Occipital lobe (tissue), 2 donors: ENCODE measurements around the gene OPTC. TPM values are rescaled to one million over a fixed set of nuclear protein-coding genes. Genes with fewer than 3 reads are reported as not detected.
"Not testable (repeated sequence)": the region's sequence is repeated elsewhere in the genome, so short reads cannot be mapped to it uniquely, and the experiment has no call there.

Experiments used
- DNase-seq: peaks from one replicate; lab custom pipeline; 2025; lab: John Stamatoyannopoulos, UW
- total RNA-seq: library from RNA; depleted of rRNA; stranded (reverse); fragments of >200 nt; gene quantifications from one replicate; pipeline ENCODE4 v1.2.3, GENCODE V29; 2014

OPTC gene
- total RNA-seq, 1 donor from 2014 or later = not detected

DNA sequence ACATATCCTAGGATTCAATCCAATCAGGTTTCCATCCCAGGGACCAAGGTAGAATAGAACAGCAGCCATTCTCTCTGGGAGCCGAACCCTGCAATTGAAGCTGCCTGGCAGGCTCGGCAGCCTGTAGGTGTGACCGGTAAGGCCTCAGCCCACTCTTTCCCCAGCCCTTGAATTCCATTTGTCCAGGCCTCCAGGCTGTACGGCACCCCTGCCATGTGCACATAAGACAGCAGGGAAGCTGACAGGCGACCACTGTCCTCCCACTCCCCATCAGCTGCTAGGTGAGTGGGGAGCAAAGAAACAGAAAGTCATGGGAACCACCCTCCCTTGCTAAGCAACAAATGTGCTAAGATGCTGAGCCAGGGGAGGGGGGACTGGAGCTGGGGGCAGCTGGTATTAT is 23.0 kb downstream of the OPTC start:
- no peak for DNase-seq

DNA sequence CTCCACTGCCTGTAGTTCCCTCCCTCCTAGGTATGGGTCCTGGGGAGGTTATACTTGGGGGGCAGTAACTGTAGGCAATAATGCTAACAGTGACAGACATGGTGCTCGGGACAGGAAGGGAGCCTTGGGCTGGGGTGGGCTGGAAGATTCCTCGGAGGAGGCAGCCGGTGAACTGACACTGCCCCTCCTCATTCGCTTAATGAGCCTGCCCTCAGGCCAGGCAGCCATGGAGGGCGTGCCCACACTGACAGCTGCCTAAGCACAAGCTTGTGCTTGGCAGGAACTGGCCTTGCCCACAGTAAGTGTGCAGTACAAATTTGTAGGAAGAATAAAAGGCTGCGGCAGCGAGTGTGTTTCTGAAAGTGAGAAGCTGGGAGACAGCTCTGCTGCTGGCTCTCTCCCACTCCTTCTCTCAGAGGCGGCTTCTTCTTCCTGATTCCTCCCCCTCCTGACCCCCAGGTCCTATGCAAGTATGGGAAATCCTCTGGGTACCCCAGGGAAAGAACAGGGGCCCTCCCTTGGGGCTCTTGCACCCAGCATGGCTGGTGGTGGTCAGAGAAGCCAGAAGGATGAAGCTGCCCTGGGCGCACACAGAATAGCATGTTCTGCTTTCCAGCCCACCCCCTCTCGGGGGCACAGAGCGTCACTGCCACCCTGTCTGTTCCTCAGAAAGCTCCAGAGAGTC is 23.6 kb downstream of the OPTC start:
- no peak for DNase-seq

DNA sequence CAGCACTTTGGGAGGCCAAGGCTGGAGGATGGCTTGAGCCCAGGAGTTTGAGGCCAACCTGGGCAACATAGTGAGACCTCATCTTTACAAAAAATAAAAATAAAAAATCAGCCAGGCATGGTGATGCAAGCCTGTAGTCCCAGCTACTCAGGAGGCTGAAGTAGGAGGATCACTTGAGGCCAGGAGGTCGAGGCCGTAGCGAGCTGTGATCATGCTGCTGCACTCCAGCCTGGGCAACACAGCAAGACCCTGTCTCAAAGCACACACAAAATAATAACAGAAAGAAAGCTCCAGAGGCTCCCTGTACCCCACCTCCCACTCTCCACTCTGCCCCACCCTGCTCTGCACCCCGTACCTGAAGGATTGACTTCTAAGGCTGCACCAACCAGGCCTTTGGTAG is 24.2 kb downstream of the OPTC start:
- not testable (repeated sequence) for DNase-seq

DNA sequence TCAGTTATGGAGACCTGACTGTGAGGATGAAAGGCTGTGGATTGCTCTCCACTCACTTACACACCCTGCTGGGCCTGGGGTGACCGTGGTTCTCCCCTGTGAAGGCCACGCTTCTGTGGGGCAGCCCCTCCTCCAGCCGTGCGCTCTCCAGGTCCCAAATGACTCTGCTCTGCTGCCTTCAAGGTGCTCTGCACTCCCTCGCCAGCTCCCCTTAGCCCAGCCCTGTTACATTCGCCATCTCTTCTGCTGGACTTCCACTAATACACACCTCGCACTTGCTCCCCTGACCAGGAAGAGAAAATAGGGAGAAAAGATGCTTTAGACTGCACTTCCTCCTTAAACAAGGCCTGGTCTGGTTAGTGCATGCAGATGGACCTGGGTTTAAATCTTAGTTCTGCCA is 24.6 kb downstream of the OPTC start:
- no peak for DNase-seq

DNA sequence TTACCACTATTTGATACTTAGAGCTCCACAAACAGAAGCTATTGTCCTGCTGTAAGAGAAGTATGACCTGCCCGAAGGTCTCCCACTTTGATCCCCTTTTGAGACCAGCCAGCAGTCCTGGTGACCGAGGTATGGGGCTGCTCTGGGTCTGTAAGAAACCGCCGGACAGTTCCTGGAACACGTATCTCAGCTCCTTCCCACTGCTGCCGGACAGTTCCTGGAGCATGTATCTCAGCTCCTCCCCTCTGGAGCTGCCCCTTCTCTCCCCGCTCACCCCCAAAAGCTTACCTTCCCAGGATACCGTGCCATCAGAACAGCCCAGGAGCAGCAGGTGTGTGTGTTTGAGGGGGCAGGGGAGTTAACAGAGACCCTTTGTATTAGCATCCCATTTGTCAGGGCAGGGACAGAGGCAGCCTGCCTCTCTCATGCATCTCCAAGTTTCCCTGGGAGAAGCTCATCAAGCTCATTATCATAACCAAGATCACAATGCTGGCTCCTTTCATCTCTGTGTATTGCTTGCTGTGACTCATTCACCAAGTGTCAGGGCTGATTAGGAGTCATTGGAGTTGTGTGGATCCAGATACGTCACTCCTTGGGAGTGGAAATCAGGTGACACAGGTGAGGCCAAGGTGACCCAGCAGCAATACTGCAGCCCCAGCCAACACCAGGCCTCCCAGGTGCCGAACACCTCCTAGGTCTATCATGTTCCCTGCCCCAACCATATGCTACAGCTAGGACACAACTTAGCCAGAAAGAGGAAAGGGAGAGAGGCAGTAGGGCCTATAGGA is 25.3 kb downstream of the OPTC start:
- DNase-seq = no peak

DNA sequence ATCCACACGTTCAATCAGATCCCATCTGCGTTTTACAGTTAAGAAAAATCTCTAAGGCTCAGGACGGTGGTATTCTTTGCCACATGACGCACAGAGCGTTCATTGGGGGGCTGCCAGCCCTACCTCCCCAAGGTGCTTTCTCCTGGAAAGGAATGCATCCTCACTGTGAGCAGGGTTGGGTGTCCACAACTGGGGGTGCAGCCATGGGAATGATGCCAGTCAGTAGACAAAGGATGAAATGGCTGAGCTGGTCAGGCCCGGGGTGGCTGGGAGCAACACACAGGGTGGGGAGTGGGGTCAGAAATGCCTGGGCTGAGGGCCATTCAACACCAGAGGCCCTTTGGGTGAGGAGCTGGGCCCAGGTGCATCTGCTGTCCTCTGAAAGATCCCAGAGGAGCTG is 25.9 kb downstream of the OPTC start:
- no peak for DNase-seq

DNA sequence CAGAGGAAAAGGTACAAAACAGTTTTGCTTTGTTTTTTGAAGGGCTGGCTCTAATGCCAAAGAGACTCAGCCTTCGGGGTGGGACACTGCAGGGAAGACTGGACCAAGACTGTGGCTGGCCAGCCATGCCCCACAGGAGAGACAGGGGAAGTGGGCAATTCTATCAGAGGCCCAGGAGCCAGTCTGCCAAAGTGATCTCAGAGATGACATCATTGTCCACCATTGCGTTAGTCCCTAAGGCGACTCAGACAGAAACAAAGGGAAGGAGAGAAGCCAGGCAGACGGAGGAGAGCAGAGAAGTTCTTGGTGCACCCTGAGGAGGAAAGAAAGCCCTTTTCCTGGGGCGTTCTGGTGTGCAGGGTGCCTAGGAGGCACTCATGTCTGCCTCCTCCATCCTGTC is 26.4 kb downstream of the OPTC start:
- DNase-seq = no peak

DNA sequence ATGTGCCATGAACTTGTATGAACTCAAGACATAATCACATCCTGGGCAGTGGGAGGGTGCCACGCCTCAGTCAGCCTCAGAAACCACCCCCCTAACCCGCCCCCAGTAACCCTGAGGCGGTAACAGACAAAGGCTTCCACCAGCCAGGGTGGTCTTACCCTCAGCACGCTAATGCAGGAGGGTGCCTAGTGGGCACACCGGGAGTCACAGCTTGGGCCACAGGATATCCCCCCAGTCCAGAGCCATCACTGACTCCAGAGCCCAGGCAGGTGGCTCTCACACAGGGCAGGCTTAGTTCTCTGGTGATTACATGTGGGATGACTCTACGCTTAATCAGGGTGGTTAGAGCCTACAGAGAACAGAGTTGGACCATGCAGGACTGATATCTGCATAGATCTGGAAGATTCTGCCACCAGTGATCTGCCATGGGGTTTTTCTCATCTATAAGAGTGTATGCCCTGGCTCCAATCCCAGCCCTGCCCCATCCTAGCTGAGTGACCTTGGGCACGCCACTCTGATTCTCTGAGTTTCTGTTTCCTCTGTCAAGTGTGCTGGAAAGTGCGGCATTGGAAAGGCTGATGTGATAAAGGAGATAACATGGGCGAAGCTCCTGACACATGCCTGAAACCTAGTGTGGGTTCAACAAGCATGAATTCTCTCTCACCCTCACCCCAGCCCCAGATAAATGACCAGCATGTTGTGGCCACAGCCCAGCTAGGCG is 27.3 kb downstream of the OPTC start:
- DNase-seq = no peak

DNA sequence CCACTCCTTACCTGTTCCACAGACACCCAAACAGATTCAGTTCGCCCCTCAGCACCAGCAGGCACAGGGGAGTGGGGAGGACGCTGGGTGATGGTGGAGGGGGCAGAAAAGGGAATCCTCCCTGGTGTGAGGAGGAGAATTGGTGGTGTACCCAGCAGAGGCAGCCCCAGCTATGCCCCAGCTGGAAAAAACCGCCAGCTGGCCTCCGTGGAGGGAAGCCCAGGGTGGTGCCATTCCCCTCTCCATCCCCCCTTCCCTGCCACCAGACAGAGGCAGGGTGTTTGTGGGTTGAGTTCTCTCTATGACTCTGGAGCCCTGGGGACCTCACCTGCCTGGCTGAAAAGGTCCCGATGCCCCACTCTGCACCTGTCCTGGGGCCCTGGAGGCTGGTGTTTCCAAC is 27.9 kb downstream of the OPTC start:
- no peak for DNase-seq

DNA sequence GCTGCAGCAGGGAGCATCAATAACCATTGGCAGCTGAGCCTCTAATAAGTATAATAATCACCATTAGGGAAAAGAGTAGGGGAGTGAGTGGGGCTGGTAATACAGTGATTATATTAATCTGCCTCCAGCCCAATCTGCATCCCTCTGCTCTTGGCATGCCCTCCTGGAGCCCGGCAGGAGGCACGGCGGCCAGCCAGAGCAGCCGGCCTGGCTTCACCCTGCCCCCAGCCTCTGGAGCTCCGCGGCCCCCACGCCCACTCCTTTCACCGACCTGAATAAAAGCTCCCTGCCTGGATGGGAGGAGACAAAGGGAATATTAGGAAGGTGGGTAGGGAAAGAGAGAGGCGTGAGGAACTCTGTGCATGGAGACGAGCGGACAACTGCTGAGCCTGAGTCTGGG is 28.3 kb downstream of the OPTC start:
- DNase-seq = no peak

DNA sequence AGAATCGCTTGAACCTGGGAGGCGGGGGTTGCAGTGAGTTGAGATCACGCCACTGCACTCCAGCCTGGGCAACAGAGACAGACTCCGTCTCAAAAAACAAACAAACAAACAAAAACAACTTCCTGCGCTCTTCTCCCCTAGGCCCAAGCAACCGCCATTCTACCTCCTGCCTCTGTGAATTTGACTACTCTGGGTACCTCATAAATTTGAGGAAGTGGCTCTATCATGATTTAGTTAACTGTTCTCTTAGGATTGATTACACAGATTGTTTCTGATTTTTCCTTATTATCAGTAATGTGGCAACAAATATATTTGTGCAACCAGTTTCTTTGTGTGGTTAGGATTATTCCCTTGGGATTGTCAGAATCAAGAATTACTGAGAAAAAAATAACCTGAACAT is 29.7 kb downstream of the OPTC start:
- no peak for DNase-seq

DNA sequence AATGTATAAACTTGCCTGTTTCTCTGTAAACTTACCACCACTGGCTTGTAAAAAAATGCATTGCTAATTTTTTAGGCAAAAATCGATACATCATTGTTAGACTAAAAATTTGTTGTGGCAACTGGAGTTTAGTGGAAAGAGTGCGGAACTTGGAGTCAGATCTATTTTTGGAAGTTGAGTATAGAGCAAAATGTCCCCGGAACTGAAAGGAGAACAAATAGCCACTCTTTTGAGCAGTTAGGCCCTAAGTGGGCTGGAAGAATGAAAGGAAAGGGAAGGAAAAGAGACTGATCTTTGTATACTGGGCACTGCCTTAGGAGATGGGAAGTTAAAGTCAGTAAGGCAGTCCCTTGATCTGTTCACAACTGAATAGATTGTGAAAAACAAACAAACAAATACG is 30.2 kb downstream of the OPTC start:
- no peak for DNase-seq

DNA sequence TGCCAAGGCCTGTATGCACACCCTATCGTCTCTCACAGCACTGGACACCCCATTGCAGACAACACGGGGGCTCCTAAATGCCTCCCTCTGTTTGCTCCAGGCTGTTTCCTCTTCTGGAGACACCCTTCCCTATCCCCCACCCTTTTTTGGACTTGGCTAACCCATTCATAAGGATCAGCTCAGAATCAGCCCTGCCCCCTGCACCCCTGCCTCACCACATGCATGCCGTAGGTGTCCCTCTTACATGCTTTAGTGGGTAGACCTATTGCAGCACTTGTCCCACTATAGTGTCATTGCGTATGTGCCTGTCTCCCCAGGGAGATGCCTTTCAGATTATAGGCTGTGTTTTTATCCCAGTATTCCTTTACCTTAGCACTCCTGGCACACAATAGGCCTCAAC is 30.9 kb downstream of the OPTC start:
- DNase-seq = no peak

DNA sequence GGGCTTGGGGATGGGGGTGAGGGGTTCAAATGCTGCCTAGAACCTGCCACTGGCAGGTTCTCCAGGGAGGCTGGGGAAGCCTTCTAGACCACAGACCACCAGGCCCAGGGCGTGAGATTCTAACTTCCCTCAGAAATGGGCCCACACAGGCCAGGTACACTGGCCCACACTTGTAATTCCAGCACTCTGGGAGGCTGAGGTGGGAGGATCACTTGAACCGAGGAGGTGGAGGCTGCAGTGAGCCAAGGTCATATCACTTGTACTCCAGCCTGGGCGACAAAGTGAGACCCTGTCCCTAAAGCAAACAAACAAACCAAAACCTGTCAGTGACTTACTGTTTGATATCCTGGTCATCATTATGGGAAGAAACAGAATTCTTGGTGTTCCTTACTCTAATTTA is 31.7 kb downstream of the OPTC start:
- DNase-seq = no peak

DNA sequence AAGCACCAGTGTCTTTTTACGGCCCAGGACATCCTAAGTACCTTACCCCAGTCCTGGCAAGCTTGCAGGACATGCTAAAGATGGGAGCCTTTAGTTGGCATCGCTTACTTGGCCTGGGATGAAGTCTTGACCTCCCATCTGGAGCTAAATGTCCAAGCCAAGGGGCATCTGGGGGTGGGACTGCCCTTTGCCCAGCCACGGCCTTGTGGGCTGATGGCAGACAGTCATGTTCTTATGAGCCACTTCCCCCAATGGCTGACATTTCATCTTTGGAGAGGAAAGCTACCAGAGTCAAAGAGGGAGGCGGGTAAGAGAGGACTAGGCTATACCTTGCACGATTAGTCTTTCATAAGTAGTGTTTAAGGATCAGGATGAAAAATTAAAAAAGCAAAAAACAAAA is 32.2 kb downstream of the OPTC start:
- no peak for DNase-seq

DNA sequence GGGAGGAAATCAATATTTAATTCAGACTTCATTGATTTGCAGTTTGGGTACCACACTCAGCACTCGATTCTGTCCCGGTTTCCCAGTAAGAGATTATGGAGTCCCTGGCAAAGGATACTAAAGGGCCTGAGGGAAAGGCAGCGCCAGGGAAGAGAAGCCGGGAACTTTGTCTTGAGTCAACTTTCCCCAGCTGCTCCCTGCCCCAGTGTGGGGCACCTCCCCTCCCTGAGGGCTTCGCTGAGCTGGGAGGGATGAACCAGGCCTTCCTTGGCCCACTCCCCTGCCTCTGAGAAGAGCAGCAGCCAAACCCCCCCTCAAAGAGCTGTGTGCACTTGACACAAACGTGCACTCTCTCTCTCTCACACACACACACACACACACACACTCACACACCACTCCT is 32.6 kb downstream of the OPTC start:
- no peak for DNase-seq

DNA sequence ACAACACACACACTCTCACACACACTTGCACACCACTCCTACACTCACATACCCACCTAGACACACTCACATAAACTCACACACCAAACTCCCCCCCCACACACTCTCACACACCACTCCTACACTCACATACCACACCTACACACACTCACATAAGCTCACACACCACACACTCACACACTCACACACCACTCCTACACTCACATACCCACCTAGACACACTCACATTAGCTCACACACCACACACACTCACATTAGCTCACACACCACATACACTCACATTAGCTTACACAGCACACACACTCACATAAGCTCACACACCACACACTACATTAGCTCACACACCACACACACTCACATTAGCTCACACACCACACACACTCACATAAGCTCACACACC is 33.1 kb downstream of the OPTC start:
- DNase-seq = no peak

DNA sequence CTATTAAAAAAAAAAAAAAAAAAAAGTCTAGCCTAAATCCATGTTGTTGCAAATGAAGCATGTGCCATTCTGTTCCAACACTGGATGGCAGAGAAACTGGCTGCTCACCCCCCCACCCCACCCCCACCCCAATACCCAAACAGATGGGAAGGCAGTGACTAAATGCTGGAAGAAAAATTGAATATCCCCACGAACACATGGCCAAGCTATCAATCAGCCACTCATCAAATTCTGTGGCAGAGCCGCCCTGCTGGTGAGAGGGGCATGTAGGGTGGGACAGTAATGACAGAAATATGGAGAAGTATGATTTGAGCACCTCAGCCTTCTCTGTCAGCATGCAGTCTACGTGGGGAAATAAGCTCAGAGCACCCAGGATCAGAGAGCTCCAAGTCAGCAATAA is 34.1 kb downstream of the OPTC start:
- no peak for DNase-seq

DNA sequence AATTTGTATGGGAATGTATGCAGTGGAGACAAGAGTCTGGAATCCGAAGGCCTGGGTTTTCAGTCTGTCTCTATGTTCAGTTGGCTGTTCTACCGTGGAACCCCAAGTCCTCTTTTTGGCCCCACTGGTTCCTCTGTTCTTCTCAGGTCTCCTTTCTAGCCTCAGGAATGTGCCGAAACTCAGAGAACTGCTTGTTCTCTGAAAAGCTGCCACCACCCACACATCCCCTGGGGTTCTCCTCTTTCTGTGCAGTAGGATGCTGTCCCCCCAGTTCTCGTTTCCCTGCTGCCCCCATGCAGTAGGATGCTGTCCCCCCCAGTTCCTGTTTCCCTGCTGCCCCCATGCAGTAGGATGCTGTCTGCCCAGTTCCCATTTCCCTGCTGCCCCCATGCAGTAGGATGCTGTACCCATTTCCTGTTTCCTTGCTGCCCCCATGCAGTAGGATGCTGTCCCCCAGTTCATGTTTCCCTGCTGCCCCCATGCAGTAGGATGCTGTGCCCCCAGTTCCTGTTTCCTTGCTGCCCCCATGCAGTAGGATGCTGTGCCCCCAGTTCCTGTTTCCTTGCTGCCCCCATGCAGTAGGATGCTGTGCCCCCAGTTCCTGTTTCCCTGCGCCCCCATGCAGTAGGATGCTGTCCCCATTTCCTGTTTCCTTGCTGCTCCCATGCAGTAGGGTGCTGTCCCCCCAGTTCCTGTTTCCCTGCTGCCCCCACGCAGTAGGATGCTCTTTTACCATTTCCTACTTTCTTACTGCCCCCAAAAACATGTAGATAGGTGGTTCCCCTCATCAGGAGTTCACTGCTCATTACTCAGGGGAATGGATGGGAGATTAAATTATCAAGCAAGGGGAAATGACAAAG is 35.3 kb downstream of the OPTC start:
- no peak for DNase-seq

DNA sequence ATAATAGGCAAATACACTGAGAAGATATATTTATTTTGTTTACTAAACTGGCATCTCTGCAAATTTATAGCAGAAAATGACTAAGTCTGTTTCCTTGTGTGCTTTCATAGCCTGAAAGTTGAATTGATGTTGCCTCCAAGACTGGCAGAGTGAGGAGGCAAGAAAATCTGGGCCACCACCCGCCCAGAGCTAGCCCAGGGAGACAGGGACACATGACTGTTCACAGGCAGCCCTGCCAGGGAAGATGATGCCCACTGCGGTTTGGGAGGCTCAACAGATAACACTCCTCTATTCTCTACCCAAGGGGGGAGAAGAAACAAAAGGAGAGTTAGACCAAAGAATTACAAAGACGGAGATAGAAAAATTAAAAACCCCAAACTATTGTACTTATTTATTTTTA is 37.1 kb downstream of the OPTC start:
- DNase-seq = no peak

DNA sequence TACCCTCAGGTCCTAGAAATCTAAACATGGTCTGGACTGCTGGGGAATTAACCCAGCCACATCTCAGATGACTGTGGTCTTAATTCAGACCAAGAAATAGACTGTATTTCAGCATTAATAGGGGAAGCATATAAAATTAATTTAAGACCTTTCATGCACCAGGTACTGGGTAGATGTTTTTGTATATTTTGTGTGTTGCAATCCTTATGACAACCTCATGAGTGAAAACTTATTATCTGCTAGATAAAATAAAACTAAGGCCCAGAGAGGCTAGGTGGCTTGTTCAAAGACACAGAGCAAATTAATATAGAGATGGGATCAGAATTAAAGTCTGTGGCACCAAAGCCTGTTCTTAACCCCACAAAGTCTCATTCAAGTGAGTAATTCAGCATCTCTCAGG is 40.1 kb downstream of the OPTC start:
- DNase-seq = no peak

DNA sequence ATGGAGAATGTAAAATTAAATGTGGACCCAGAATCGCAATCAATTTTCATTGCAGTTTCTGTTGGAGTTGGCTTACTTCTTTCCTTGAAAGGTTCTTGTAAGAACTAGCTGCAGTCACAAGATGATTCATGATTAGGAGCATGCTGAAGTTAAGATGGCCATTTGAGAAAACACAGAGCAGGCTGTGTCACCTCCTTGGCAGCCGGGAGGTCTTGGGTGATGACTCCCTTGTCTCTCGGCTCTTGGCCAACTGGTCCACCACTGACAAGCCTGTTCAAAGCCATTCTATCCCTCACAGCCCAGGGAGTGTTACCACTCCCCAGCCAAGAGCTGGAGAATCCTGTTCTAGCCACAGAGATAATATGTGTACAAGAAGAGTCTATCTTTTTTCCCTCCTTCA is 40.6 kb downstream of the OPTC start:
- no peak for DNase-seq
